ENCODE measurements around the gene P2RY2.

DNA sequence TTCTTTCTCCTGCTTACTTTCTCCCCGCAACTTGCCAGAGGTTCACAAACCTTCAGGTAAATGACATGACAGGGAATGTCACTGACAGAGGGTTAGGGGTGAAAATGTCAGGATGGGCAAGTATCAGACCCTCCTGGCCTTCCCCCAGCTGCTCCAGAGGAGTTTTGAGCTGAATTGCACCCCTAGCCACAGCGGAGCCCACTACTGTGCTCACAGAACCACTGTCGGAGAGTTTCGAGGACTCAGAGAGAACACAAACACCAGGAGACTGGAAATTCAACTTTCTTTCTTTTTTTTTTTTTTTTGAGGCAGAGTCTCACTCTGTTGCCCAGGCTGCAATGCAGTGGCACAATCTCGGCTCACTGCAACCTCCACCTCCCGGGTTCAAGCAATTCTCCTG lies 21.5 kb upstream of the P2RY2 start:
- TF ChIP-seq SIN3A (IDR thresholded peaks at IDR 0.05; ENCODE audit: borderline replicate concordance, insufficient read depth, low read length) (no peak), TAF1 (IDR thresholded peaks at IDR 0.05; ENCODE audit: borderline replicate concordance, insufficient read depth, low read length) (no peak)
- TF ChIP-seq, protein P1, sequence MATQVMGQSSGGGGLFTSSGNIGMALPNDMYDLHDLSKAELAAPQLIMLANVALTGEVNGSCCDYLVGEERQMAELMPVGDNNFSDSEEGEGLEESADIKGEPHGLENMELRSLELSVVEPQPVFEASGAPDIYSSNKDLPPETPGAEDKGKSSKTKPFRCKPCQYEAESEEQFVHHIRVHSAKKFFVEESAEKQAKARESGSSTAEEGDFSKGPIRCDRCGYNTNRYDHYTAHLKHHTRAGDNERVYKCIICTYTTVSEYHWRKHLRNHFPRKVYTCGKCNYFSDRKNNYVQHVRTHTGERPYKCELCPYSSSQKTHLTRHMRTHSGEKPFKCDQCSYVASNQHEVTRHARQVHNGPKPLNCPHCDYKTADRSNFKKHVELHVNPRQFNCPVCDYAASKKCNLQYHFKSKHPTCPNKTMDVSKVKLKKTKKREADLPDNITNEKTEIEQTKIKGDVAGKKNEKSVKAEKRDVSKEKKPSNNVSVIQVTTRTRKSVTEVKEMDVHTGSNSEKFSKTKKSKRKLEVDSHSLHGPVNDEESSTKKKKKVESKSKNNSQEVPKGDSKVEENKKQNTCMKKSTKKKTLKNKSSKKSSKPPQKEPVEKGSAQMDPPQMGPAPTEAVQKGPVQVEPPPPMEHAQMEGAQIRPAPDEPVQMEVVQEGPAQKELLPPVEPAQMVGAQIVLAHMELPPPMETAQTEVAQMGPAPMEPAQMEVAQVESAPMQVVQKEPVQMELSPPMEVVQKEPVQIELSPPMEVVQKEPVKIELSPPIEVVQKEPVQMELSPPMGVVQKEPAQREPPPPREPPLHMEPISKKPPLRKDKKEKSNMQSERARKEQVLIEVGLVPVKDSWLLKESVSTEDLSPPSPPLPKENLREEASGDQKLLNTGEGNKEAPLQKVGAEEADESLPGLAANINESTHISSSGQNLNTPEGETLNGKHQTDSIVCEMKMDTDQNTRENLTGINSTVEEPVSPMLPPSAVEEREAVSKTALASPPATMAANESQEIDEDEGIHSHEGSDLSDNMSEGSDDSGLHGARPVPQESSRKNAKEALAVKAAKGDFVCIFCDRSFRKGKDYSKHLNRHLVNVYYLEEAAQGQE (IDR thresholded peaks at IDR 0.05; ENCODE audit: insufficient read depth in 1 of 2, low read depth in 2 of 2, low read length in 2 of 2): no peak
